HepG2 (cell line): Measurements from ENCODE around the gene SRSF1. TPM values are rescaled to one million over a fixed set of nuclear protein-coding genes. Genes with fewer than 3 reads are reported as not detected.

ENCODE experiments used
- FOXA3 ChIP-seq: IDR thresholded peaks from 2 replicates; pipeline ENCODE4 v1.6.1; 2016; ENCODE audit warnings: missing genetic modification reagents, missing compliant biosample characterization
- HMGA1 ChIP-seq: sonication (generic); formaldehyde crosslinking; conservative IDR thresholded peaks from 2 replicates; pipeline ENCODE4 v1.4.0; 2020; ENCODE audit warnings: missing genetic modification reagents
- HNRNPK ChIP-seq: fragments of 200-400 bp; formaldehyde crosslinking; IDR thresholded peaks from 2 replicates; pipeline ENCODE4 v1.6.1; 2018; ENCODE audit warnings: low read length, low read depth, moderate library complexity, mild to moderate bottlenecking; ENCODE audit not compliant: poor library complexity, severe bottlenecking
- JUN ChIP-seq: sonication (generic); formaldehyde crosslinking; IDR thresholded peaks from 2 replicates; pipeline ENCODE4 v1.4.0; 2020; ENCODE audit warnings: mild to moderate bottlenecking, missing genetic modification reagents
- PAF1 ChIP-seq: IDR thresholded peaks from 2 replicates; pipeline ENCODE4 v1.6.1; 2016; ENCODE audit warnings: missing genetic modification reagents, missing compliant biosample characterization
- RCOR2 ChIP-seq: IDR thresholded peaks from 2 replicates; pipeline ENCODE4 v1.6.1; 2016; ENCODE audit warnings: missing biosample characterization, missing genetic modification reagents
- RFX5 ChIP-seq: IDR thresholded peaks from 2 replicates; pipeline ENCODE4 v1.6.1; 2011; ENCODE audit warnings: low read depth, low read length, improper control_type of control experiment
- RNF2 ChIP-seq: fragments of 450-650 bp; conservative IDR thresholded peaks from 2 replicates; pipeline ENCODE4 v1.6.1; 2016; ENCODE audit warnings: low read depth
- SOX5 ChIP-seq: IDR thresholded peaks from 2 replicates; pipeline ENCODE4 v1.6.1; 2016; ENCODE audit warnings: borderline replicate concordance
- STAT5B ChIP-seq: sonication (generic); formaldehyde crosslinking; IDR thresholded peaks from 2 replicates; pipeline ENCODE4 v1.4.0; 2020; ENCODE audit warnings: missing genetic modification reagents
- ZKSCAN1 ChIP-seq: fragments of 150-350 bp; IDR thresholded peaks from 2 replicates; pipeline ENCODE4 v1.6.1; 2014; ENCODE audit warnings: low read length
- ZNF101 ChIP-seq: sonication (generic); formaldehyde crosslinking; IDR thresholded peaks from 2 replicates; pipeline ENCODE4 v1.4.0; 2020; ENCODE audit warnings: mild to moderate bottlenecking, low read depth, missing genetic modification reagents, borderline replicate concordance
- ZNF136 ChIP-seq: sonication (generic); formaldehyde crosslinking; IDR thresholded peaks from 2 replicates; pipeline ENCODE4 v1.8.1; 2022; ENCODE audit warnings: low read depth, mild to moderate bottlenecking, moderate library complexity, missing genetic modification reagents
- ZNF326 ChIP-seq: sonication (generic); formaldehyde crosslinking; IDR thresholded peaks from 2 replicates; pipeline ENCODE4 v1.4.0; 2020; ENCODE audit warnings: missing genetic modification reagents, borderline replicate concordance
- polyA plus RNA-seq, 8 experiments: library from polyadenylated mRNA; depleted of rRNA in 3 of 8; stranded (reverse) in 7 of 8; unstranded in 1 of 8; fragments of >200 nt; fragmentation: Illumina TruSeq in 4 of 8; extraction: Trizol in 4 of 8; gene quantifications; 2 replicates each; pipeline versions ENCODE4 v1.2.1 to v1.2.3, GENCODE V29; 2011 to 2016; ENCODE audit warnings: low read depth in 4 of 8, missing spikeins in 1 of 8, mixed read lengths in 1 of 8; ENCODE audit not compliant: insufficient read depth in 1 of 8
- total RNA-seq, 5 experiments: library from RNA; depleted of rRNA; stranded (reverse); fragments of >200 nt; fragmentation: Illumina TruSeq; extraction: Trizol; gene quantifications; 2 replicates each; pipeline ENCODE4 v1.2.3, GENCODE V29; 2016; ENCODE audit warnings: low read depth in 1 of 5
- TF ChIP-seq, protein P1 (sequence below): sonication (generic); formaldehyde crosslinking; IDR thresholded peaks from 2 replicates; pipeline ENCODE4 v1.4.0; 2020; ENCODE audit warnings: low read depth, mild to moderate bottlenecking, missing genetic modification reagents
- TF ChIP-seq, protein P2 (sequence below): sonication (generic); formaldehyde crosslinking; IDR thresholded peaks from 2 replicates; pipeline ENCODE4 v1.5.1; 2020; ENCODE audit warnings: mild to moderate bottlenecking, missing genetic modification reagents
- TF ChIP-seq, protein P3 (sequence below): sonication (generic); formaldehyde crosslinking; IDR thresholded peaks from 2 replicates; pipeline ENCODE4 v1.5.0; 2020; ENCODE audit warnings: missing genetic modification reagents, mild to moderate bottlenecking, borderline replicate concordance

SRSF1 gene
- total and polyA plus RNA-seq, 2 of the 13 experiments (the other 11 are each of a cell fraction or from before 2014, with no cell fraction given) = 142 to 445 TPM

DNA sequence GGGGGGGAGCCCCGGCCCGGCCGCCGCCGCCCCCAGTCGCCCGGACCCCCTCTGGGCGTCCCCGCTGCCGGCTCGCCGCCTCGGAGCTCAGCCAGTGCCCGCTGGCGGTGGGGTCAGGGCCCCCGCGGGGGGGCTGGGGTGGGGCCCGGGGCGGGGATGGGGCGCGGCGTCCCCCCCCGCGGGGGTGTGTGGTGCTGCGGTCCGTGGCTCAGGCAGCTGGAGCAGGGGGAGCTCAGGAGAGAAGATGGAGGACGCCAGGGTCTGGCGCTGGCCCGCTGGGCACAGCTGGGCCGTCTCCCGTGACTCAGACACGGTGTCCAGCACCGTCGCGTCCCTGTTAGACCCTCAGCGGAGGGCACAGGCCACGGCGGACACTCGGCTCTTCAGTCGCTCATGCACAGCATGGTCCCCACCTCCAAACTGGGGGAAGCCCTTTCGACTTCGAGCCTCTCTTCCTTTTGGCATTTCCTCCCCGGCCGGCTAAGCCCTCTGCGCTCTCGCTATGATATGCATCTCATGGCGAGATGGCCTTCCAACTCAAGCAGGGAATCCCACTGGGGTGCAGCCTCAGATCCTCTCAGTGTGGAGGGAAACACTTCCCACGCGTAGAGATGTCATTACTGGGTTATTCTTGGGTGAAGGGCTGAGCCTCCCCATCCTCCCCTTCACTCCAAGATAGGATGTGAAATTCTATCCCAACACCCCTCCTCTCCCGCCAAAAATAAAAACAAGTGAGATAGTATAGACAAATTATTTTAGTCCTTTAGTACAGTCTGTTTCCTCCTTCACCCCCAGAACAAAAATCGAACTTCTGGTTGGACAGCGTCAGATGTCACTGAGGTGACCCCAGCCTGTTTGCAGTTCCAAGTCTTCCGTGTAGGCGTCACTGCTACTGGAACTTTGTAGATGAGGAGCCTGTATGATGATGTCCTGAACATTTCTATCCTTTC lies 18.5 kb downstream of the SRSF1 start (continued):
- TF ChIP-seq, protein P1, sequence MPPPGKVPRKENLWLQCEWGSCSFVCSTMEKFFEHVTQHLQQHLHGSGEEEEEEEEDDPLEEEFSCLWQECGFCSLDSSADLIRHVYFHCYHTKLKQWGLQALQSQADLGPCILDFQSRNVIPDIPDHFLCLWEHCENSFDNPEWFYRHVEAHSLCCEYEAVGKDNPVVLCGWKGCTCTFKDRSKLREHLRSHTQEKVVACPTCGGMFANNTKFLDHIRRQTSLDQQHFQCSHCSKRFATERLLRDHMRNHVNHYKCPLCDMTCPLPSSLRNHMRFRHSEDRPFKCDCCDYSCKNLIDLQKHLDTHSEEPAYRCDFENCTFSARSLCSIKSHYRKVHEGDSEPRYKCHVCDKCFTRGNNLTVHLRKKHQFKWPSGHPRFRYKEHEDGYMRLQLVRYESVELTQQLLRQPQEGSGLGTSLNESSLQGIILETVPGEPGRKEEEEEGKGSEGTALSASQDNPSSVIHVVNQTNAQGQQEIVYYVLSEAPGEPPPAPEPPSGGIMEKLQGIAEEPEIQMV (CRISPR knock-in tag) = peak; percentile 60; the same call in 1 of the 2 replicates
- TF ChIP-seq RCOR2 (CRISPR knock-in tag) (no peak), FOXA3 (CRISPR knock-in tag) (no peak; the same call in 1 of the 2 replicates), HNRNPK (no peak), JUN (CRISPR knock-in tag) (no peak), ZNF101 (CRISPR knock-in tag) (no peak), ZNF136 (no peak), ZNF326 (CRISPR knock-in tag) (no peak), RNF2 (no peak), ZKSCAN1 (no peak), PAF1 (CRISPR knock-in tag) (peak; percentile 97; the same call in 1 of the 2 replicates), RFX5 (peak; percentile 89), HMGA1 (no peak), STAT5B (CRISPR knock-in tag) (no peak; the same call in 1 of the 2 replicates), SOX5 (no peak)
- TF ChIP-seq, protein P2, sequence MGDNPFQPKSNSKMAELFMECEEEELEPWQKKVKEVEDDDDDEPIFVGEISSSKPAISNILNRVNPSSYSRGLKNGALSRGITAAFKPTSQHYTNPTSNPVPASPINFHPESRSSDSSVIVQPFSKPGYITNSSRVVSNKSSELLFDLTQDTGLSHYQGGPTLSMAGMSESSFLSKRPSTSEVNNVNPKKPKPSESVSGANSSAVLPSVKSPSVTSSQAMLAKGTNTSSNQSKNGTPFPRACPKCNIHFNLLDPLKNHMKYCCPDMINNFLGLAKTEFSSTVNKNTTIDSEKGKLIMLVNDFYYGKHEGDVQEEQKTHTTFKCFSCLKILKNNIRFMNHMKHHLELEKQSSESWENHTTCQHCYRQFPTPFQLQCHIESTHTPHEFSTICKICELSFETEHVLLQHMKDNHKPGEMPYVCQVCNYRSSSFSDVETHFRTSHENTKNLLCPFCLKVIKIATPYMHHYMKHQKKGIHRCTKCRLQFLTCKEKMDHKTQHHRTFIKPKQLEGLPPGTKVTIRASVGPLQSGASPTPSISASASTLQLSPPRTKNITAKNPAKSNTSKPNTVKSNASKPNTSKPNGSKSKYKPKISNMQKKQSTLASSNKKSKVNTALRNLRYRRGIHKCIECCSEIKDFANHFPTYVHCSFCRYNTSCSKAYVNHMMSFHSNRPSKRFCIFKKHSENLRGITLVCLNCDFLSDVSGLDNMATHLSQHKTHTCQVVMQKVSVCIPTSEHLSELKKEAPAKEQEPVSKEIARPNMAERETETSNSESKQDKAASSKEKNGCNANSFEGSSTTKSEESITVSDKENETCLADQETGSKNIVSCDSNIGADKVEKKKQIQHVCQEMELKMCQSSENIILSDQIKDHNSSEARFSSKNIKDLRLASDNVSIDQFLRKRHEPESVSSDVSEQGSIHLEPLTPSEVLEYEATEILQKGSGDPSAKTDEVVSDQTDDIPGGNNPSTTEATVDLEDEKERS = no peak
- TF ChIP-seq, protein P3, sequence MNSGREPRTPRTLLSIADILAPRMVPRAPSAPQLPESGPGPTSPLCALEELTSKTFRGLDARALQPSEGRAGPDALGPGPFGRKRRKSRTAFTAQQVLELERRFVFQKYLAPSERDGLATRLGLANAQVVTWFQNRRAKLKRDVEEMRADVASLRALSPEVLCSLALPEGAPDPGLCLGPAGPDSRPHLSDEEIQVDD (CRISPR knock-in tag) = no peak
